Right lobe of liver (tissue), 6 donors: ENCODE measurements around the gene PROKR2. TPM values are rescaled to one million over a fixed set of nuclear protein-coding genes. Genes with fewer than 3 reads are reported as not detected.

Experiments
- ATAC-seq, 4 donors: fragments of 200-7000 bp; cut with Tn5 transposase; one replicate each; pipeline ENCODE4 v1.9.1; 2020; ENCODE audit warnings: mild to moderate bottlenecking in 4 of 4, moderate library complexity in 4 of 4
- DNase-seq, 3 donors: peaks; one replicate each; pipeline ENCODE4 v3.0.0-alpha.2; 2020
- H3K27ac ChIP-seq, 3 donors: fragments of 200-600 bp; one replicate each; pipeline ENCODE4 v1.8.0; 2022
- H3K27me3 ChIP-seq, 2 donors: fragments of 200-600 bp; one replicate each; pipeline ENCODE4 v1.8.0; 2022
- H3K36me3 ChIP-seq, 4 donors: fragments of 200-600 bp; sonication (generic) in 1 of 4; one replicate each; pipeline versions ENCODE4 v1.5.1 to v1.8.0; 2017 to 2022; ENCODE audit warnings: control low read depth in 1 of 4
- H3K4me1 ChIP-seq, 4 donors: fragments of 200-600 bp; sonication (generic) in 1 of 4; one replicate each; pipeline versions ENCODE4 v1.5.1 to v1.8.0; 2017 to 2022; ENCODE audit warnings: control low read depth in 1 of 4
- H3K4me3 ChIP-seq, 3 donors: fragments of 200-600 bp; one replicate each; pipeline ENCODE4 v1.8.0; 2022
- H3K9me3 ChIP-seq, 4 donors: fragments of 200-600 bp; sonication (generic) in 1 of 4; one replicate each; pipeline versions ENCODE4 v1.5.1 to v1.8.0; 2017 to 2022; ENCODE audit warnings: control low read depth in 1 of 4
- CTCF ChIP-seq, 4 donors: fragments of 200-600 bp in 3 of 4; fragments of 450-650 bp in 1 of 4; IDR thresholded peaks; one replicate each; pipeline versions ENCODE4 v1.5.1 to v1.8.0; 2016 to 2022; ENCODE audit warnings: antibody characterized with exemption in 4 of 4, mild to moderate bottlenecking in 2 of 4
- POLR2A ChIP-seq: fragments of 450-650 bp; IDR thresholded peaks from one replicate; pipeline ENCODE4 v1.6.1; 2017; ENCODE audit warnings: antibody characterized with exemption, mild to moderate bottlenecking
- whole genome bisulfite sequencing: methylation state at CpG from one replicate; pipeline ENCODE4 v1.1.6; 2018; ENCODE audit warnings: low coverage, low lambda C conversion rate; ENCODE audit not compliant: insufficient coverage; ENCODE audit errors: missing lambda C conversion rate; 5-methylcytosine and 5-hydroxymethylcytosine counted together
- intact Hi-C, 2 donors: fragments of 100-400 bp; cut with DNase I; formaldehyde crosslinking; loops; one replicate each; pipeline versions ENCODE4 v1.11.2 to v1.14.1; 2022
- total RNA-seq, 6 experiments: library from RNA; depleted of rRNA in 2 of 6; stranded (reverse); fragments of >200 nt in 2 of 6; fragmentation: NEBNext Ultra II Directional in 3 of 6; extraction: Animal tissue kit (Norgen Biotek cat#: 25700) in 3 of 6; gene quantifications; one replicate each; pipeline versions ENCODE4 v1.1.0 to v1.2.4, GENCODE V29; 2016 to 2023
- donor health status: DM: no; HTN: yes; CAD: no.
- donor health status: DM: no; HTN: no; CAD: no.
- donor health status: DM: no; HTN: no; CAD: no.
- donor health status: DM: no; HTN: yes; CAD: no.
- donor health status: DM: no; HTN: yes; CAD: no.

The PROKR2 gene
- total RNA-seq, 6 experiments from 2014 or later, result not detected

GRCh38 chr20:5297280-5298004, 19.3 kb downstream of the PROKR2 start:
- TF ChIP-seq CTCF (IDR thresholded peaks at IDR 0.05) (no peak), POLR2A (no peak)
- DNase-seq (no peak), ATAC-seq (no peak)
- H3K4me3 ChIP-seq, result no peak overlapping the region
- H3K36me3 ChIP-seq, result no peaks in the 10 kb centered on the region
- H3K27ac ChIP-seq, result no peak overlapping the region
- H3K27me3 ChIP-seq, result no peaks in the 10 kb centered on the region
- H3K4me1 ChIP-seq, result no peaks in the 10 kb centered on the region
- WGBS, result 30% methylated on average over 10 of the region's 11 CpGs
- intact Hi-C loops, result no loop called here
- H3K9me3 ChIP-seq, result no peaks in the 10 kb centered on the region

GRCh38 chr20:5290596-5290995, 26.2 kb downstream of the PROKR2 start:
- Histone ChIP-seq H3K27ac (no peak overlapping the region), H3K36me3 (no peaks in the 10 kb centered on the region), H3K9me3 (no peaks in the 10 kb centered on the region), H3K4me1 (no peaks in the 10 kb centered on the region), H3K27me3 (no peaks in the 10 kb centered on the region), H3K4me3 (no peak overlapping the region)
- TF ChIP-seq POLR2A (no peak), CTCF (IDR thresholded peaks at IDR 0.05) (no peak)
- ATAC-seq, result no peak
- no peak for DNase-seq
- intact Hi-C loops, result no loop called here
- WGBS, result 67% methylated on average over 6 of the region's 6 CpGs

- no peaks in the 10 kb centered on the region for H3K36me3 ChIP-seq
- no peak overlapping the region for H3K27ac ChIP-seq
- 40% methylated on average over 2 of the region's 4 CpGs for WGBS
- intact Hi-C loops, result no loop called here
- H3K4me3 ChIP-seq, result no peak overlapping the region
- DNase-seq (no peak), ATAC-seq (no peak)
- no peaks in the 10 kb centered on the region for H3K4me1 ChIP-seq
- H3K27me3 ChIP-seq, result no peaks in the 10 kb centered on the region
- H3K9me3 ChIP-seq, result no peaks in the 10 kb centered on the region
- TF ChIP-seq POLR2A, result no peak
- TF ChIP-seq CTCF (IDR thresholded peaks at IDR 0.05), result no peak
These were observed 34.2 kb downstream of the PROKR2 start for GRCh38 chr20:5282561-5282960.

- no peak for DNase-seq
- TF ChIP-seq CTCF (IDR thresholded peaks at IDR 0.05) (no peak), POLR2A (no peak)
- Histone ChIP-seq H3K4me3 (no peak overlapping the region), H3K27ac (no peak overlapping the region), H3K9me3 (no peaks in the 10 kb centered on the region), H3K4me1 (no peaks in the 10 kb centered on the region), H3K36me3 (no peaks in the 10 kb centered on the region), H3K27me3 (no peaks in the 10 kb centered on the region)
- intact Hi-C loops, result no loop called here
- no peak for ATAC-seq
These were observed 37.1 kb downstream of the PROKR2 start for GRCh38 chr20:5279661-5280060.

GRCh38 chr20:5272268-5272667, 44.5 kb downstream of the PROKR2 start:
- ATAC-seq, result no peak
- DNase-seq, result no peak
- H3K4me1 ChIP-seq, result no peaks in the 10 kb centered on the region
- H3K27ac ChIP-seq, result no peak overlapping the region
- no peak overlapping the region for H3K4me3 ChIP-seq
- no peaks in the 10 kb centered on the region for H3K36me3 ChIP-seq
- intact Hi-C loops, result no loop called here
- 57% methylated on average over 4 of the region's 4 CpGs for WGBS
- no peaks in the 10 kb centered on the region for H3K9me3 ChIP-seq
- TF ChIP-seq CTCF (IDR thresholded peaks at IDR 0.05), result no peak
- no peak for TF ChIP-seq POLR2A
- no peaks in the 10 kb centered on the region for H3K27me3 ChIP-seq
